DMS53 treated with DMSO at 0.1 percent for 48 hours (cell line): Measurements from ENCODE around the gene MOGAT1.
"Not testable (repeated sequence)": the region's sequence is repeated elsewhere in the genome, so short reads cannot be mapped to it uniquely, and the experiment has no call there.

Experiments used
- DNase-seq: peaks from one replicate; lab custom pipeline; 2025; ENCODE audit not compliant: unreplicated experiment; lab: John Stamatoyannopoulos, UW

MOGAT1 gene

DNA sequence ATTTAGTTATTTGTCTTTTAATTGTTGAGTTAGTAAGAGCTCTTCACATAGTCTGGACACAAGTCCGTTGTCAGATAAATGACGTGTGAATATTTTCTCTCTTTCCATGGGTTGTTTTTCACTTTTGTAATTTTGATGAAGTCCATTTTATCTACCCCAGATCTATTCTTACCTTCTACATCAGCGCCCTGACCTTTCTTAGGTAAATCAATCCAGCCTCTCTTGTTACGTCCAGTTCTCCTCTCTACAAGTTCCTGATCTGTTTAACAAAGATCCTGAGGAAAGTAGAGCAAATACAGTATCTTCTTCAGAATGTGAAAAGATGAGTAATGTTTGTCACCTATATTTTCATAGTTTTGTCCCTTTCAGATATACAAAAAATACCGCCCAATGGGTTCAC lies 66.9 kb downstream of the MOGAT1 start:
- no peak for DNase-seq

DNA sequence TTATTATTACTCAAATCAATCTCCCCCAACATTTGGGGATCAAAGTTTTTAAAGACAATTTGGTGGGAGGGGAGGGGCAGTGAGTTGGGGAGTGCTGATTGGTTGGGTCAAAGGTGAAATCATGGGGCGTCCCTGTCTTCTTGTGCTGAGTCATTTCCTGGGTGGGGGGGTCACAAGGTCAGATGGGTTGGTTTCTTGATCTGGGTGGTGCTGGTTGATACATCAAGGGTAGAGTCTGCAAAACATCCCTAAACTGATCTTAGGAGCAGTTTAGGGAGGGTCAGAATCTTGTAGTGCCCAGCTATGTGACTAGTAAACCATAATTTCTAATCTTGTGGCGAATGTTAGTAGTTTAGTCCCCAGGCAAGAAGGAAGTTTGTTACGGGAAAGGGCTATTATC lies 67.4 kb downstream of the MOGAT1 start:
- no peak for DNase-seq

DNA sequence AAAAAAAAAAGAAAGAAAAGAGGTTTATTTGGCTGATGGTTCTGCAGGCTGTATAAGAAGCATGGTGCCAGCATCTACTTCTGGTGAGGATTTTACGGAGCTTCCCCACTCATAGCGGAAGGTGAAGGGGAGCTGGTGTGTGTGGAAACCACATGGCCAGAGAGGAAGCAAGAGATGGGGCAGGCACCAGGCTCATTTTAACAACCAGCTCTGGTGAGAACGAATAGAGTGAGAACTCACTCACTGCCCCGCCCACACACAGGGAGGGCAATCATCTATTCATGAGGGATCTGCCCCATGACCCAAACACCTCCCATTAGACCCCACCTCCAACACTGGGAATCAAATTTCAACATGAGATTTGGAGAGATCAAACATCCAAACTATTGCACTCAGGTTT lies 68.5 kb downstream of the MOGAT1 start:
- DNase-seq, result no peak

DNA sequence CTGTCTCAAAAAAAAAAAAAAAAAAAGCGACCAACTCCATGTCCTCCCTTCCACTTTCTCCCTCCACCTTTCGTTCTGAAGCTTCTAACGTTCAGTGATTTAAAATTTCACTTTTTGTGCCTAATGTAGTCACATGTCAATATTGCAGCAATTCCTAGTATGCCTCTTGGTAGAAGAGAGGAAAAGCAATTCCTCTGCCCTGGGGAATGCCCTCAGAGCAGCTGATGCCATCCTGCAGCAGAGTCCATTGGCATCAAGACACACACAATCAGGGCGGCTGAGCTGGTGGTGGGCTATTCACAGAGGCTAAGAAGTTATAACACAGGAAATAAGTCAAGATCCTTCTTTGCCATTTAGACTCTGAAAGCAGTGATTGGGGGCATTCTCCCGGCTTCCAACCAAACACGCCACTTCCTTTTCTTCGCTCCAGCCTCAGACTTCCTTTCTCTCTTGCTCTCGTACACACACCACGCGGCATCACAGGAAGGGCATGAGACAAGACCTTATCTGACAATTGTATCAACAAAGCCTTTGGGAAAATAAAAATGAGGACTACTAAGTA lies 71.9 kb downstream of the MOGAT1 start:
- DNase-seq, result no peak

DNA sequence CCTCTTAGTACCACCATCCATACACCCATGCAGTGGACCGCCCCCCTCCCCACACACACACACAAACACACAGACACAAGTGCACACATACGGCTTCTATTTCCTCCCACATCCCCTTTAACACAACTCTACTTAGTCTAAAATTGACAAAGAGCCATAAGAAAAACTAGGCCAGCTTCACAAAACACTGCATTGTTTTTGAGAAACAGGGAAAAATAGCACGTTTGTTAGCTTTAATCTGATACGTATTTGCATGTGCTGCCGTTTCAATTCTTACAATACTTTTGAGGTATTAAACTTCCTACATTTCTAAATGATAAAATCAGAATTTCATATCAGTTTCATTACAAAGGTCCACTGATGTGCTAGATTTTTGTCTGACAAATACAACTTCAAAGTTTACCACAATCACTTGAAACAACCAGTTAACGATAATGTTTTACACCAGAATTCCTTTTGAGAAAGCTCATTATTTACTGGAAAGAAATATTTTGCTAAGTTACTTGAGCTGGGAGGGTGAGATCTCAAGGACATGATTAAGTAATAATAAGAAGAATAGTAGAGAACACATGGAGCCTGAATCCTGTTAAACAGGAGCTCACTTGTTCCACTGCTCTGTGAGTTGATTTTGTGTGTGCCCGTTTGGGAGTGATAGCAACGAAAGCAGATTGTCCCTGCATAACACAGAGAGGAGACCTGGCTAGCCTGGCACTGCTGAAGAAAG lies 74.5 kb downstream of the MOGAT1 start:
- no peak for DNase-seq

DNA sequence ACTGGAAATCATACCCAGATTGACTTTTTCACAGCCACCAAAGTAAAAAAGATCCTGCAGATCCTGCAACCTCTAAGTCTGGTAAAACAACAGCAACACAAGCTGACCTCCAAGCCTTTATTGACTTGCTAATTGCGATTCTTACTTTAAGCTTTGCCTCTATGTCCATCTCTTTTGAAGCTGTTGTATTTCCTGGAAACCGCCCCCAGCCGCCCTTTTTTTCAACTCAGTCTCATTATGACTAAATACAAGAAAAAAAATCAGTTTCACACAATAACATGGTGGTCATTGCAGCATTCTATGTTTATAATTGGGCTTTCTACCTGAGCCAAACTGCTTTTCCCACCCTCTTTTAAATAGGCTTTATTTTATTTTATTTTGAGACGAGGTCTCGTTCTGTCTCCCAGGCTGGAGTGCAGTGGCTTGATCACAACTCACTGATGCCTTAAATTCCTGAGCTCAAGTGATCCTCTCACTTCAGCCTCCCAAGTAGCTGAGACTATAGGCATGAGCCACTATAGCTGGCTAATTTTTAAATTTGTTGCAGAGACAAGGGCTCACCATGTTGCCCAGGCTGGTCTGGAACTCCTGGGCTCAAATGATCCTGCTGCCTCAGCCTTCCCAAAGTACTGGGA lies 76.2 kb downstream of the MOGAT1 start:
- no peak for DNase-seq

DNA sequence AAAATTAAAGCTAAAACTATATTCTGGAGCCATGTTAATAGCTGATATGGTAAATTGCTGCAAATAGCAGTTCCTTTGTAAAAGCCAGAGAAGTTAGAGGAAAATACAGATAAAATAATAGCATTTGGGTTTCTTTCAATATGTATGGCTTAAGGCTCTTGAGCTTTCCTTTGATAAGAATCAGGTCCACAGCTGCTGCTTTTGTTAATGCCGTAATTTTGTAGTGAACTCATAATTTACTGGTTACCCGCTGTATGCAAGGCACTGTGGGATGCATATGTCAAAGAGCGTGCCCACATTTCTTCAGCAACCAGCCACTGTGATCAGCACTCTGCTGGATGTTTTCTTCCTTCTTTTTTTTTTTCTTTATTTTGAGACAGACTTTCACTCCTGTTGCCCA lies 79.1 kb downstream of the MOGAT1 start:
- DNase-seq, result no peak

DNA sequence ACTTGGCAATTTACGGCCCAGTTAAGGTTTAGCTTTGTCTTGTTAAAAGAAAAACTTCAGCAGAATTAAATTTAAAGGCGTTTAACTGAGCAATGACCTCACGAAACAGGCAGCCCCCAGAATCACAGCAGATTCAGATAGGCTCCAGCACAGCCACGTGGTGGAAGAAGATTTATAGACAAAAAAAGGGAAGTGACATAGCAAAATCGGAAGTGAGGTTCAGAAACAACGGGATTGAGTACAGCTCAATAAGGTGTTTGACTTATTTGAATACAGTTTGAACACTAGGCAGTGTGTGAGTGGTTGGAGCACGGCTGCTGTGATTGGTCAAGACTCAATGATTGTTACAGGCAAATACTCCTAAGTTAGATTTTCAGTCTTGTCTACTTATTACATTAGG lies 79.8 kb downstream of the MOGAT1 start:
- no peak for DNase-seq

DNA sequence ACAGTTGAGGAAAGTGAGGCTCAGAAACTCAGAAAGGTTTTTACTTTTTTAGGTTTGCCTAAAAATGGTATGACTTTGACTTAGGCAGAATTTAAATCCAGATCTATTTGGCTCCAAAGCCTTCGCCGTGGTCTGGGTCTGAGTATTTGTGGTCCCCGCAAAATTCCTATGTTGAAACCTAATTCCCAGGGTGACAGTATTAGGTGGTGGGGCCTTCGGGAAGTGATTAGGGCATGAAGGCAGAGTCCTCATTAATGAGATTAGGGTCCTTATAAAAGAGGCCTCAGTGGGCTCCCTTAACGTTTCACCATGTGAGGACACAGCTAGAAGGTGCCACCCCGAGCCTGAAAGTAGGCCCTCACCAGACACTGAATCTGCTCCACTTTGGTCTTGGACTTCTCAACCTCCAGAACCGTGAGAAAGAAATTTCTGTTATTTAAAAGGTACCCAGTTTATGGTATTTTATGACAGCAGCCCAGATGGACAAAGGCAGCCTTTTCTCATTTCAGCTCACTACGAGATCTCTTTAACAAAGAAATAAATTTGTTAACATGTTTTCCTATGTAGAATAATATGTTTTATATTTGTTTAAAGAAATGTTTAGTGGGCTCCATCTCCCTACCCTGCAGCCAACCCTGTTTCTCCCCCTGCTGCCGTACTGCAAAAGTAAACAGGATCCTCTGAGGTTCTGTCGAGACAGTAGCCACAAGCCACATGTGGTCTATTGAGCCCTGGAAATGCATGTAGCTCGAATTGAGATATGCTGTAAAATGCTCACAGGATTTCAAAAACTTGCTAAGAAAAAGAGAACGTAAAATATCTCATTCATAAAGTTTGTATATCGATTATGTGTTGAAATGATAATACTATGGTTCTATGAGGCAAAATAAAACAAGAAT lies 80.6 kb downstream of the MOGAT1 start:
- DNase-seq, result no peak

DNA sequence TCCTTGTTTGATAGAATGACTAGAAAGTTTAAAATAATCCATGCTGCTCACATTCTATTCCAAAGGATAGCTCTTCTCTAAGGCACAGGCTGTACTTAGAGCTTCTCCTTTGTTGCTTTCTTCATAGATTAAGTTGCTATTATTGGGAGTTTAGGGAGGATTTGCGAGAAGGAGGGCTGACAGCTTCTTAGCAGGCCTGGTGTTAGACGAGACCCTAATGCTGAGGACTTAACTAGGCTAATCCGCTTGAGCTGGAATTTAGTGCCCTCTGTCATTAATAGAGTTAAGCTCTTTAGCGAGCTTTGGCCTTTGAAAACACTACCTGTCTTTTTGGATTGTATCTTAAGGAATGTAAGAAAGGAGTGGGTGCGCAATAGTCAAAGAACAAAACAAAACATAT lies 81.3 kb downstream of the MOGAT1 start:
- DNase-seq, result no peak

DNA sequence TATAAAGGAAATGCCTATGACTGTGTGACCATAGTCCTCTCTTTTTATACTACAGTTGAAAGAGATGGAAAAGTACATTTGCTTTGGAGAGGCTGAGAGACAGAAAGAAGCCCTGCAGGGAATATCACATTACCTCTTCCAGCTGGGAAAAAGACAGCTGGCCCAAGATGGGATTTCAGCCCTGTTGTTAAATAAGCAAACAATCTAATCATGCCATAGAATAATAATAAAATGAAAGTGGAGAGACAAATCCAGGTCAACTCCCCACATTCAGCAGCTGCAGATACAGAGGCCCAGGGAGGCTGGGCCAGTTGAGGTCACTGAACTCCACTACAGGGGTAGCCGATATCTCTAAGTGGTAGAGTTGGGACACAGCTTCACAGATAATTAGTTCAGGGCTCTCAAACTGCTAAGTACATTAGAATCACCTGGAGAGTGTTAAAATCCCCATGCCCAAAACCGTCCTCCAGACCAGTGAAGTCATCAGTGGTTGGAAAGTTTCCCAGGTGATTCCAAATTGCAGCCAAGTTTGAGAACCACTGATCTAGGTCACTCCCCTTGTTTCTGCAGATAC lies 81.9 kb downstream of the MOGAT1 start:
- DNase-seq, result peak; percentile 75

DNA sequence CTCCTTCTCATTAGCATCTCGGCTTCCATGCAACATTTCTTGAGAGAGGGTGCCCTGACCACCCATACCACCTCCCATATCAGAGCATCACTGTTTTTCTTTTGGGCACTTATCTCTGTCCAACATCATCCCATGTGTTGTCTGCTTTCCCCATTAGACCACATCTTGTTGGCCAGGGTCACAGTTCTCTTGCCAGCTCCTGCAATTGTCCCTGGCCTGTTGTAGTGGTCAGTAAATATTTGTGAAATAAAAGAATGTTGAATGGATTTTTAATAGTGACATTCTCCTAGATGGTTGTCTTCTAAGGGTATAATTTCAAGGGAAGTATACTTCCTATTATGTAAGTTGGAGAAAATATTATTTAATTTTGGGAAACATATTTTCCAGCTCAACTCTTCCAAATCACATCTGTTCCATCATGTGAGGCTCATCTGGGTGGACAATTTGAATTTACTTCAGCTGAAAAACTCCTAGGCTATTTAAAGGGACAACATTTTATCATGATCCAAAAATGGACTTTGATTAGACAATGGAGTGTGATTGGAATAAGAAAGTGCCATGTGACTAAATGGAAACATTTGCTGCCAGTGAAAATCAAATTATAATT lies 83.0 kb downstream of the MOGAT1 start:
- DNase-seq, result no peak

DNA sequence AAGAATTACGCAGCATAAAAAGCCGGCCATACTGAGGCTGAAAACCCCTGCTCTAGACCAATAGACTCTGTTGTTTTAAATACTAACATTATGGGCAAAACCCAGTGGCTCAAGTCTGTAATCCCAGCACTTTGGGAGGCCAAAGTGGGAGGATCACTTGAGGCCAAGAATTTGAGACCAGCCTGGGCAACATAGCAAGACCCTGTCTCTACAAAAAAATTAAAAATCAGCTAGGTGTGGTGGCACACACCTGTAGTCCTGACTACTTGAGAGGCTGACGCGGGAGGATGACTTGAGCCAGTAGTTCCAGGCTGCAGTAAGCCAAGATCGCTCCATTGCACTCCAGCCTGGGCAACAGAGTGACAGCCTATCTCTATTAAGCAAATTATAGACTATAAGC lies 84.1 kb downstream of the MOGAT1 start:
- DNase-seq, result not testable (repeated sequence)

DNA sequence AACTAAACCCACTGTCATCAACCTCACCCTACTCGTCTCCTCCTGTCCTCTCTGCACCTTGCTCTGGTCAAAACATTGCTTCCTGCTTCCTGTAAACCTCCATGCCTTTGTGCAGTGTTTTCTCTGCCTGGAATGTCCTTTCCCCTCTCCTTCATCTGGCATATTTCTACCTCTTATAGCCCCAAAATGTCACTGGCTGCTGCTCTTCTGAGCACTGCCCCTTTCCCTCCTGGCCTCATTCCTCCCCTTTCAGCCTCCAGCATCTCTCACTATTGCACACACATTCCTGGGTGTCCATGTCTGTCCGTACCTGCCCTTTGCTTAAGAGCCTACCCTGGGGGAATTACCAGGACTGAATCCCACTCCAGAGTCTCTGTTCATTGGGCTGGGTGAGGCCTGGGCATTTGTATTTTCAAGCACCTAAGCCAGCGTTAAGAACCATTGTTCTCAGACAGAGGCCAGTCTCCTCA lies 84.9 kb downstream of the MOGAT1 start:
- no peak for DNase-seq

DNA sequence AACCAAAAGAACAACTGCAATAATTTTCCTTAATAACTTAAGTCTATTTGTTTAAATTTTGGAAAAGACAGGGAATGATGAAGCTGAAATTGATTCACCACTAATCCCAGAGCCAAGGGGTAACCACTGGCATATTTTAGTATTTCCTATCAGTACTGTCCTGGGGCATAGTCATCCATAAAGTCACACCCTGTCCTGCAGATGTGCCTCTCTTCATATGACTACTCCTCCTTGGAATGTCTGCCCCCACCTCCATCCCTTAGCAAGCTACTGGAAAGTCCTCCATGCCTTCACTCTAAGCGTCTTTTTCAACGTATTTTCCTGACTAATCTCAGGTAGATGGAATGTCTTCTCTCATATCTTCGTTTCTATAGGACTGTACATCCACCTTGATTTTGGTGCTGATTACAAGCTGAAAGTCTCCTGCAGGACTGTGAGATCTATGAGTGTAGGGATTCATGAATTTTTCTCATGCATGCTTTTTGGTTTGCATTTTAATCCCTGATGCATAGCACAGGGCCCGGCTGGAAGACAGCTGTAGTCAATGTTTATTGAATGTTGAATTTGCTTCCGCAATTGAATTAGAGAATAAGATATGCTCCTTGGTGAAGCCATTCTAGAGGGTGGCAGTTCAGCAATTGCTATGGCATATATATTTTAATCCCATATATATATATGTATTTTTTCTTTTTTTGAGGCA lies 85.6 kb downstream of the MOGAT1 start:
- DNase-seq, result no peak
